Measurements from ENCODE around the gene ING1.
"Not testable (repeated sequence)": the region's sequence is repeated elsewhere in the genome, so short reads cannot be mapped to it uniquely, and the experiment has no call there.

The ING1 gene

GRCh38 chr13:110681868-110682550 lies 31.5 kb upstream of the ING1 start:
- Histone ChIP-seq H3K27me3 (ENCODE audit: low read depth, low read length) (no peaks in the 10 kb centered on the region), H3K4me3 (ENCODE audit: low read depth in 1 of 2, low read length in 2 of 2) (no peak overlapping the region), H3K27ac (ENCODE audit: low read length) (no peak overlapping the region), H3K4me1 (ENCODE audit: control insufficient read depth in 1 of 2, insufficient read depth in 2 of 2, low read length in 2 of 2) (peaks cover 0 to 6% of the 10 kb centered on the region in 2 donors), H3K36me3 (ENCODE audit: control insufficient read depth in 1 of 2, insufficient read depth in 2 of 2, low read length in 2 of 2) (peaks cover 34 to 62% of the 10 kb centered on the region in 2 donors), H3K9me3 (ENCODE audit: control insufficient read depth in 1 of 2, low read length in 2 of 2) (no peaks in the 10 kb centered on the region)

DNA sequence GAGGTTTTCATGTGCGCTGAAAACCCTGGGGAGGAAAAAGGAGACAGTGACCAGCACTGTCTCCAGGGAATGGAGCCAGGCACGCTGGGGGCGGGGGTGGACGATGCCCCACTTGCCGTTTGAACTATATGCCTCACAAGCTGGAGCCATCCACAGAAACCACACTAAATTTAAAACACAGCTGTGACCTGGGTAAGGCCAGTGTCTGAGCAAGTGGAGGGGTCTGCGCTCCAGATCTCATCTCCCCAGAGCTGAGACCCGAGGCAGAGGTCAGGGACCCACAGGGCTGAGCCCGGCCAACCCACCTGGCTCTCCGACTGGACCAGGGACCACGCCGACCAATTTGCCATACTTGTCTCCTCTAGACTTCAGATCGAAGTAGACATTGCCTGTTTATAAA lies 30.8 kb upstream of the ING1 start:
- no peaks in the 10 kb centered on the region for H3K9me3 ChIP-seq (ENCODE audit: control insufficient read depth in 1 of 2, low read length in 2 of 2)
- no peaks in the 10 kb centered on the region for H3K27me3 ChIP-seq (ENCODE audit: low read depth, low read length)
- H3K4me1 ChIP-seq (ENCODE audit: control insufficient read depth in 1 of 2, insufficient read depth in 2 of 2, low read length in 2 of 2), result peaks cover 0 to 6% of the 10 kb centered on the region in 2 donors
- no peak overlapping the region for H3K4me3 ChIP-seq (ENCODE audit: low read depth in 1 of 2, low read length in 2 of 2)
- peaks cover 39 to 68% of the 10 kb centered on the region in 2 donors for H3K36me3 ChIP-seq (ENCODE audit: control insufficient read depth in 1 of 2, insufficient read depth in 2 of 2, low read length in 2 of 2)
- H3K27ac ChIP-seq (ENCODE audit: low read length), result no peak overlapping the region

DNA sequence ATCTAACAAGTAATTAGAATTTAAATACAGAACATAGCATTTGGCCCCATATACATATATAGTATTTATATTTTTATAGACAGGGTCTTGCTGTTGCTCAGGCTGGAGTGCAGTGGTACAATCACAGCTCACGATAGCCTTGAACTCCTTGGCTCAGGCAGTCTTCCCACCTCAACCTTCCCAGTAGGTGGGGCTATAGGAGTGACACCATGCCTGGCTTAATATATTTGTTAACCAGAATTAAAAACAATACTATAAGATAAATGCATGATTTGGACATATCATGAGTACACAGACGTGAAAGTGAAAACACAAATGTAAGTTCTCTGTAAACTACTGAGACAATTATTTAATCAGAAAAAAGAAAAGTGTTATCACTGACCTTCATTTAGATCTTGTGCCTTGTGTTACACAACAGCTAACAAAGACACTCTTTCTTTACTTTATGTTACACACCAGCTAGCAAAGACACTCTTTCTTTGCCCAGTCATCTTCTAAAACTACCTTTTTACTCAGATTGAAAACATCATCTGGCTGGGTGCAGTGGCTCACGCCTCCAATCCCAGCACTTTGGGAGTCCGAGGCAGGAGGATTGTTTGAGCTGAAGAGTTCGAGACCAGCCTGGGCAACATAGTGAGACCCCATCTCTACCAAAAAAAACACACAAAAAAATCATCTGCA lies 30.2 kb upstream of the ING1 start:
- peaks cover 37 to 66% of the 10 kb centered on the region in 2 donors for H3K36me3 ChIP-seq (ENCODE audit: control insufficient read depth in 1 of 2, insufficient read depth in 2 of 2, low read length in 2 of 2)
- H3K27me3 ChIP-seq (ENCODE audit: low read depth, low read length), result no peaks in the 10 kb centered on the region
- H3K27ac ChIP-seq (ENCODE audit: low read length), result no peak overlapping the region
- H3K9me3 ChIP-seq (ENCODE audit: control insufficient read depth in 1 of 2, low read length in 2 of 2), result no peaks in the 10 kb centered on the region
- H3K4me3 ChIP-seq (ENCODE audit: low read depth in 1 of 2, low read length in 2 of 2), result no peak overlapping the region
- peaks cover 0 to 6% of the 10 kb centered on the region in 2 donors for H3K4me1 ChIP-seq (ENCODE audit: control insufficient read depth in 1 of 2, insufficient read depth in 2 of 2, low read length in 2 of 2)

DNA sequence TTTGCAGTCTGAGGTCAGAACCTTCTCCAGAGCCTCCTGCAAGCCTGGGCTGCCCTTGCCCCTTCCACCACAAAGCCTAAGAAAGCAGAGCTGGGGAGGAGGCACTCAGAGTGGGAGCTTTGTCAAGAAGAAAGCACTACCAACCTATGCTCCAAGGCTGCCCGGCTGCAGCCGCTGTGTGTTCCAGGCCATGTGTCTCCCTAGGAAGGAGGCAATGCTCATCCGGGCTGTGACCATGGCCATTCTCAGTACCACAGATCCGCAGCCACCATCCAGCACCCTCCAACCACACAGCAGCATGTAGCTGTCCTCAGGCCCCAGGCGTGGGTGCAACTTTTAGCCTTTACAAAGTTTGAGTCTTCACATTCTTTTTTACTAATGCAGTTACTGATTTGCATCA lies 29.6 kb upstream of the ING1 start:
- Histone ChIP-seq H3K9me3 (ENCODE audit: control insufficient read depth in 1 of 2, low read length in 2 of 2) (no peaks in the 10 kb centered on the region), H3K27me3 (ENCODE audit: low read depth, low read length) (no peaks in the 10 kb centered on the region), H3K36me3 (ENCODE audit: control insufficient read depth in 1 of 2, insufficient read depth in 2 of 2, low read length in 2 of 2) (peaks cover 33 to 61% of the 10 kb centered on the region in 2 donors), H3K4me1 (ENCODE audit: control insufficient read depth in 1 of 2, insufficient read depth in 2 of 2, low read length in 2 of 2) (peaks cover 0 to 6% of the 10 kb centered on the region in 2 donors), H3K27ac (ENCODE audit: low read length) (no peak overlapping the region), H3K4me3 (ENCODE audit: low read depth in 1 of 2, low read length in 2 of 2) (no peak overlapping the region)

GRCh38 chr13:110684388-110685056 lies 29.0 kb upstream of the ING1 start:
- Histone ChIP-seq H3K27me3 (ENCODE audit: low read depth, low read length) (no peaks in the 10 kb centered on the region), H3K4me3 (ENCODE audit: low read depth in 1 of 2, low read length in 2 of 2) (no peak overlapping the region), H3K4me1 (ENCODE audit: control insufficient read depth in 1 of 2, insufficient read depth in 2 of 2, low read length in 2 of 2) (peaks cover 0 to 6% of the 10 kb centered on the region in 2 donors), H3K36me3 (ENCODE audit: control insufficient read depth in 1 of 2, insufficient read depth in 2 of 2, low read length in 2 of 2) (peaks cover 33 to 58% of the 10 kb centered on the region in 2 donors), H3K9me3 (ENCODE audit: control insufficient read depth in 1 of 2, low read length in 2 of 2) (no peaks in the 10 kb centered on the region), H3K27ac (ENCODE audit: low read length) (peak overlapping the region; percentile 59)

DNA sequence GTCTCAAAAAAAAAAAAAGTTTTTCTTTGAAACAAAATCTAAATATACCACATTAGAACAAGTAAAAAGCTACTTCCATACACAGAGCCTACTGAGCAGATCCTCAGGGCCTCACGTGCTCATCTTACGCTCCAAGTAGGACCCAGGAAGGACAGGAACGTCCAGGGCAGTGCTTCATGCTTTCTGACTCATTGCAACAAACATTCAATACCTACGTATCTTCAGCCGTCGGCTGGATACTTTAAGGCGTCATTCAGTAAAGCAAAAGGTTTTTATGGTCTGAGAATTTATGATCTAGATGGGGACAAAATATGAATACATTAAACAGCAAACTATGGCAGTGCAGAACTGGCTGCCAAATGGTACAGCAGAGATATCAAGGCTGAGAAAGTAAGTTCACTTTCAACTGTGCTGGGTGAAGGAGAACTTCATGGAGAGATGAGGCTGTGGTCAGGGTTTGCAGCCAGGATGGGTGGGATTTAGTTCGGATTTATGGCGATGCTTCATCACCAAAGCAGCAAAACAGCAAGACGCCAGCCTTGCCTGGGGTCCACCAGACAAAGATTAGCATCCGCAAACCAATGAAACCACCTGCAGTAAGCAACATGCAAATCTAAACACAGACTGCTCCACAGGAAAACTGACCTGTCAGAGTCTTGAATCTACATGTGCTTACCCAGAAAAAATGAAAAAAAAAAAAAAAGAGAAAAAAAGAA lies 28.0 kb upstream of the ING1 start:
- H3K27me3 ChIP-seq (ENCODE audit: low read depth, low read length), result no peaks in the 10 kb centered on the region

GRCh38 chr13:110687736-110688135 lies 25.8 kb upstream of the ING1 start:
- Histone ChIP-seq H3K4me3 (ENCODE audit: low read depth in 1 of 2, low read length in 2 of 2) (no peak overlapping the region), H3K27me3 (ENCODE audit: low read depth, low read length) (no peaks in the 10 kb centered on the region), H3K27ac (ENCODE audit: low read length) (no peak overlapping the region), H3K9me3 (ENCODE audit: control insufficient read depth in 1 of 2, low read length in 2 of 2) (no peaks in the 10 kb centered on the region), H3K36me3 (ENCODE audit: control insufficient read depth in 1 of 2, insufficient read depth in 2 of 2, low read length in 2 of 2) (peaks cover 21 to 41% of the 10 kb centered on the region in 2 donors), H3K4me1 (ENCODE audit: control insufficient read depth in 1 of 2, insufficient read depth in 2 of 2, low read length in 2 of 2) (peaks cover 0 to 6% of the 10 kb centered on the region in 2 donors)

More for the DNA sequence above, 28.0 kb upstream of the ING1 start:
- peaks cover 33 to 57% of the 10 kb centered on the region in 2 donors for H3K36me3 ChIP-seq (ENCODE audit: control insufficient read depth in 1 of 2, insufficient read depth in 2 of 2, low read length in 2 of 2)
- H3K4me1 ChIP-seq (ENCODE audit: control insufficient read depth in 1 of 2, insufficient read depth in 2 of 2, low read length in 2 of 2), result peaks cover 0 to 6% of the 10 kb centered on the region in 2 donors
- peak overlapping the region; percentile 59 for H3K27ac ChIP-seq (ENCODE audit: low read length)
- H3K9me3 ChIP-seq (ENCODE audit: control insufficient read depth in 1 of 2, low read length in 2 of 2), result no peaks in the 10 kb centered on the region
- H3K4me3 ChIP-seq (ENCODE audit: low read depth in 1 of 2, low read length in 2 of 2), result no peak overlapping the region

GRCh38 chr13:110689041-110689440 lies 24.5 kb upstream of the ING1 start:
- Histone ChIP-seq H3K27ac (ENCODE audit: low read length) (no peak overlapping the region), H3K4me1 (ENCODE audit: control insufficient read depth in 1 of 2, insufficient read depth in 2 of 2, low read length in 2 of 2) (peaks cover 0 to 1% of the 10 kb centered on the region in 2 donors), H3K9me3 (ENCODE audit: control insufficient read depth in 1 of 2, low read length in 2 of 2) (no peaks in the 10 kb centered on the region), H3K4me3 (ENCODE audit: low read depth in 1 of 2, low read length in 2 of 2) (no peak overlapping the region), H3K36me3 (ENCODE audit: control insufficient read depth in 1 of 2, insufficient read depth in 2 of 2, low read length in 2 of 2) (peaks cover 10 to 33% of the 10 kb centered on the region in 2 donors), H3K27me3 (ENCODE audit: low read depth, low read length) (no peaks in the 10 kb centered on the region)

- H3K27ac ChIP-seq (ENCODE audit: low read length), result no peak overlapping the region
- H3K36me3 ChIP-seq (ENCODE audit: control insufficient read depth in 1 of 2, insufficient read depth in 2 of 2, low read length in 2 of 2), result peaks cover 10 to 33% of the 10 kb centered on the region in 2 donors
- H3K9me3 ChIP-seq (ENCODE audit: control insufficient read depth in 1 of 2, low read length in 2 of 2), result no peaks in the 10 kb centered on the region
- H3K4me1 ChIP-seq (ENCODE audit: control insufficient read depth in 1 of 2, insufficient read depth in 2 of 2, low read length in 2 of 2), result no peaks in the 10 kb centered on the region
- no peak overlapping the region for H3K4me3 ChIP-seq (ENCODE audit: low read depth in 1 of 2, low read length in 2 of 2)
- no peaks in the 10 kb centered on the region for H3K27me3 ChIP-seq (ENCODE audit: low read depth, low read length)
These were observed 23.8 kb upstream of the ING1 start for GRCh38 chr13:110689711-110690110.

DNA sequence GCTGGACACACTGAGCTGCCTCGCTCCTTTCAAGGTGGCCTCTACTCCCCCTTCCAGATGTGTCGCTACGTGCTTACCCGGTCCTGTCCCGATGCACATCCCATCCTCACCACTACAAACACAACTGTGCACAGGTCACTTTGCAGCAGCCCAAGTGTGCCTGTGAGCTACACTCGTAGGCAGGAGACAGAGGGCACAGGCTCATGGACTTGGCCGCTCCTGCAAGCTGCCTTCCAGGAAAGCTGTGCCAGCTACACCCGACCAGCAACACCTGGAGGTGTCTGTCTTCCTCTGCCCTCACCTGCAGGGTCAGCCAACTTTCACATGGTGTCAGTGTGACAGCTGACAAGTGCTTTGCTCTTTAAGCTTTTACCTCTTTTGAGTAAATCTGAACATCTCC lies 23.0 kb upstream of the ING1 start:
- Histone ChIP-seq H3K36me3 (ENCODE audit: control insufficient read depth in 1 of 2, insufficient read depth in 2 of 2, low read length in 2 of 2) (peaks cover 10 to 35% of the 10 kb centered on the region in 2 donors), H3K4me3 (ENCODE audit: low read depth in 1 of 2, low read length in 2 of 2) (no peak overlapping the region), H3K27me3 (ENCODE audit: low read depth, low read length) (no peaks in the 10 kb centered on the region), H3K4me1 (ENCODE audit: control insufficient read depth in 1 of 2, insufficient read depth in 2 of 2, low read length in 2 of 2) (no peaks in the 10 kb centered on the region), H3K27ac (ENCODE audit: low read length) (no peak overlapping the region), H3K9me3 (ENCODE audit: control insufficient read depth in 1 of 2, low read length in 2 of 2) (no peaks in the 10 kb centered on the region)

- not testable (repeated sequence) for H3K4me3 ChIP-seq (ENCODE audit: low read depth in 1 of 2, low read length in 2 of 2); H3K27ac ChIP-seq (ENCODE audit: low read length); H3K27me3 ChIP-seq (ENCODE audit: low read depth, low read length); H3K9me3 ChIP-seq (ENCODE audit: control insufficient read depth in 1 of 2, low read length in 2 of 2); H3K4me1 ChIP-seq (ENCODE audit: control insufficient read depth in 1 of 2, insufficient read depth in 2 of 2, low read length in 2 of 2)
- H3K36me3 ChIP-seq (ENCODE audit: control insufficient read depth in 1 of 2, insufficient read depth in 2 of 2, low read length in 2 of 2), result peaks cover 23 to 42% of the 10 kb centered on the region in 2 donors
These were observed 17.7 kb upstream of the ING1 start for GRCh38 chr13:110695774-110696173.

All from muscle layer of duodenum (tissue), 2 donors.